Fibroblast of lung (primary cell): ENCODE results near the gene CD48.

Experiments
- CTCF ChIP-seq, 2 donors: IDR thresholded peaks in 1 of 2; conservative IDR thresholded peaks in 1 of 2; 1 replicate in 1 of 2; 2 replicates in 1 of 2; pipeline ENCODE4 v1.5.1; 2011 to 2012; ENCODE audit warnings: low read length in 2 of 2, control low read depth in 1 of 2, inconsistent platforms in 1 of 2, low read depth in 1 of 2, mild to moderate bottlenecking in 1 of 2
- EZH2 ChIP-seq: IDR thresholded peaks from 2 replicates; pipeline ENCODE4 v1.5.1; 2012; ENCODE audit warnings: low read length, control low read depth, mild to moderate bottlenecking; ENCODE audit errors: missing control alignments

GRCh38 chr1:160629286-160630210 is 82.1 kb downstream of the CD48 start:
- no peak for TF ChIP-seq CTCF (conservative IDR thresholded peaks at IDR 0.05 in 1 of 2, IDR thresholded peaks at IDR 0.05 in 1 of 2; ENCODE audit: low read depth in 1 of 2, low read length in 2 of 2)
- no peak for TF ChIP-seq EZH2
